NCI-H2107 (cell line): Measurements from ENCODE around the gene SMYD3.
"Not testable (repeated sequence)": the region's sequence is repeated elsewhere in the genome, so short reads cannot be mapped to it uniquely, and the experiment has no call there.

Experiments
- DNase-seq: peaks from one replicate; lab custom pipeline; 2025; lab: John Stamatoyannopoulos, UW

SMYD3 gene

DNA sequence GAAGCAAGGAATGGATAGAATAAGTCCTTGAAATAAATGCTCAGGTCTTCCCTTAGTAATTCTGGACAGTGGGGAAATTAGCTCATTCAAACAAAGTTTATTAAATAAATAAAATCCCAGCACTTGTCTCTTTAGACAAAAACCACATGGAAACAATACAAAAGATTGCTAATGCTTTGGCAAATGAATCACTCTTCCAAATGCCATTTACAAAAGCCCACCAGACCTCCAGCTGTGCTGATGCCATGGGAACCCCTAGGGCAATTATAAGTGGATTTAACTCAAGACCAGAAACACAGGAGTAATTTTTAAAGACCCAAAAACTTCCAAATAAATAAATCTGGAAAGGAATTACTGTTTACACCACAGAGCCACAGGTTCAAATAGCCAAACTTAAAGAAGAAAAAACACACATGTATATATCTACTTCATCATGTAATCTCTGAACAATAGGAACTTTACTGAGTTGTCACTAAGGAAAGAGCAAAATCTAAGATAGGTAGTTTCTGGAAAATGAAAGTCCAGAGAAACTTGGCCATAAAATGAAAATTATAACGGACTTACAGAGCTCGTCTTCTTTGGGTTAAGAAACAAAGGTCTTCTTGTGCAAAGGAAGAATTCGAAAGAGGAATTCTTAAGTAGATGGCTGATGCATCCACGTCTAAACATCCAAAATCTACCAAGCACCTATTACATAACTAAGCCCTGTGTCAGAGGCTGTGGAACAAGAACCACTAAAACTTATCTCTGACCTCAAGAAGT is 399.4 kb downstream of the SMYD3 start:
- no peak for DNase-seq

DNA sequence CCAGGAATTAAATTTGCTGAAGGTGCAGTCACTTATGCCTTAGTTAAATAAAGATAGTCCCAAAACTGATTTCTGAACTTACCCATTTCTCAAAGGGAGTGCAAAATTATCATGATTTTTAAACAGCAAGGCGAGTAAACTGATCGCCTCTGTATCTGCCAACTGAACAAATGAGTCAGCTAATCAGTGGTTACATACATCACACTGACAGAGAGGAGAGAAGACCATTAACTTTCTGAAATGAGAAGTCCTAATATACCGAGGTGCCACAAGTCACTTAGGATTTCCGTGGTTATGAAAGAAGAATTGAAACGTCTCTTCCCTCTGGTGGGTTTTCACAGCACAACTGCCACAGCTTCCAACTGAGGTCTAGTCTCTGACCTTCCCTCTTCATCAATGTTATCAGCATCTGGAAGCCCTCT is 400.7 kb downstream of the SMYD3 start:
- no peak for DNase-seq

DNA sequence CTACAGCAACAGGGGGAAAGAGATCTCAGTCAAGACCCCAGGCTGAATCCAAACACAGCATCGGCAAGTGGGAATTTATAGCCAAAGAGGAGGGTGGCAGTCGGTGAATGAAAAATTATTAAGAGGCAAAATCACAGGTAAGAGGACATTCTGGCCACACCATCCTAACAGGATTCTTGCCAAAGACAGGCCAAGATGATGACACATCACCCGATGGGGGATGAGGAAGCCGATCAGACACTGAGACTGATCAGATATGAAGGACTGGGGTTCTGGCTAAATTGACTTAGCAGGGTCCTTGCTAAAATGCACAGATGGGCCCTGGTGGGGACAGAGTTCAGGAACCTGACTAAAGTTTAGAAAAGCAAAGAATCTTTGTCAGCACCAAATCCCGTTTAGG is 402.2 kb downstream of the SMYD3 start:
- no peak for DNase-seq

DNA sequence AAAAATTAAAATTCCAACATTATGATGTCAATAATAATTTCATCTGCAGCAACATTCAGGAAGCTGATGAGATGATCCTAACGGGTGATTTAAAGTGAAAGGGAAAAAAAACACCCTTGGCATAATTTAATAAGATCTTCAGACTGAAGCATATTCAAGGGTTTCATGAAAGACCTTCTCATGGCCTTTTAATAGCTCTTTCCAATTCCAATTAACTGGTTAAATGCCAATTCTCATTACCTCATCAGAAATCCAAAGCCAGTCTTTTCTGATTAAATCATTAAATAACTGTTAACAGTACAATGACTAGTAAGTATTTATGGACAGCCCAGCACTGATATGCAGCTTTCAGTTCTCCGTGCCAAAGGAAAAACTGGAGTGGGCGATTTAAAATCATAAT is 407.5 kb downstream of the SMYD3 start:
- no peak for DNase-seq

DNA sequence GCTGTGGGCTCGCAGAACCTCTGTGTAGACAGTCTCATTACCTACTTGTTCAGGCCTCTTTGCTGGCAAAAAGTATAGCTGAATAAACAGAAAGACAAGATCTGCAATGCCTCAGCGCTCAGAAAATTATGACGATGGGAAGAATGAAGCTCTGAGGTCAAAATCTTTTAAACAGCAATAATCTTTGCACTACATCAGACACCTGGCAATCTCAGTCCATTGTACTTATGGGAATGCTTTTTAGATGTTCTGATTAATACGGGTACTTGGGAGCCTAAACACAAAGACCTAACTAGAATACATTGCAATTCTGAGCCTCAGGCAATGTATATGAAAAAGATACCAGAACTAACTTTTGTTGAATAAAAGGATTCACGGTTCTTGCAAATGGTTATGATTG is 410.7 kb downstream of the SMYD3 start:
- no peak for DNase-seq

DNA sequence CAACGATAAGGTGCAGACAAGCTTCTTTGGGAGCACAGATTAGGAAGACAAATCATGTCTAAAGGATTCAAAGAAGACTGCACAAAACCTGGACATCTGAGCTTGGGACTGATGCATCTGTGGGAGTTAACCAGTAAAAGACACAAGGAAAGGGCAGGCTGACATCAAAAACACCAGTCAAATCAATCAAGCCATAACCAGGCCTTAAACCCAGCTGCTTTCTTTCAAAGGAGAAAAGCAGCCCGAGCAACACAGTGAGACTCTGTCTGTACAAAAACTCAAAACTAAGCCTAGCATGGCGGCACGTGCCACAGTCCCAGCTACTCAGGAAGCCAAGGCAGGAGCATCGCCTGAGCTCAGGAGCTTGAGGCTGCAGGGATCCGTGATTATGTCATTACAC is 411.6 kb downstream of the SMYD3 start:
- no peak for DNase-seq

DNA sequence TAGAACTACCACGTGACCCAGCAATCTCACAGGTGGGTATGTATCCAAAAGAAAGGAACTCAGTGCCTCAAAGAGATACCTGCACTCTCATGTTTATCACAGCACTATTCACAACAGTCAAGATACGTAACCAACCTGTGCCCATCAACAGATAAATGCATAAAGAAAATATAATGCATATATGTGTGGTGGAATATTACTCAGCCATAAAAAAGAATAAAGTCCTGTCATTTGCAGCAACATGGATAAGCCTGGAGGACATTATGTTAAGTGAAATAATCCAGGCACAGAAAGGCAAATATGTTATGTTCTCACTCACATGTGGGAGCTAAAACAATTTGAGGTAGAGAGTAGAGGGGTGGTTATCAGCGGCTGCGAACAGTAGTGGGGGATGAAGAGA is 413.8 kb downstream of the SMYD3 start:
- DNase-seq, result no peak

DNA sequence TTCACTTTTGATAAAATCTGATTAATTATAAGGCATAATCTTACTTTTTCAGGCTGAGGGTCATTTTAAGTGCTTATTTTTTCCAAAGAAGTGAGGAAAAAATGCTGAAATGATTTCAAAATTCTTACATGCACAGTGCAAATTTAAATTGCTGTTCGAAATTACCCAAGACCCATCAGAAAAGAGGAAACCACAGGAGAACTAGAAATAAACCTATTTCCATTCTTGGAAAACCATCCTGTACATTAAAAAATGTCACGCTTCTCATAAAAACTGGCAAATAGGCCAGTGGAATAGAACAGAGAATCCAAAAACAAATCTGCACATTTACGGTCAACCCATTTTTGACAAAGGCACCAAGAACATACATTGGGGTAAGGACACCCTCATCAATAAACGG is 414.9 kb downstream of the SMYD3 start:
- no peak for DNase-seq

DNA sequence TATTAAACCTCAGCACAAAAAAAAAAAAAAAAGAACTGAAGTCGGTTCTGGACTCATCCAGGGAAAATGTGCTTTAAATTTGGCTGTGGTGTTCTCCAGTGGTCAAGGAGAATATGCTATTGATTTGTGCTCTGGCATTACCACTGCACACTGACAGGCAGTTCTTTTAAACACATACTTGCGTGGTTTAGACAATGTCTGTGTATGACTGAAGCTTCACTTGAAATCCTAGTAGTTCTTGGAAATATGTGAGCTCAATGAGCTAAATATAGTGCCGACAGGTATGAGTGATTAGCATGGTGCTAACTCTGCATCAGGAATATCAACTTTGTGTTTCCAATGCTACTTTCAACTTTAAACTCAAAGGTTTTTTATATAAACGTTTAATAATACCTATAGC is 415.6 kb downstream of the SMYD3 start:
- DNase-seq, result no peak

DNA sequence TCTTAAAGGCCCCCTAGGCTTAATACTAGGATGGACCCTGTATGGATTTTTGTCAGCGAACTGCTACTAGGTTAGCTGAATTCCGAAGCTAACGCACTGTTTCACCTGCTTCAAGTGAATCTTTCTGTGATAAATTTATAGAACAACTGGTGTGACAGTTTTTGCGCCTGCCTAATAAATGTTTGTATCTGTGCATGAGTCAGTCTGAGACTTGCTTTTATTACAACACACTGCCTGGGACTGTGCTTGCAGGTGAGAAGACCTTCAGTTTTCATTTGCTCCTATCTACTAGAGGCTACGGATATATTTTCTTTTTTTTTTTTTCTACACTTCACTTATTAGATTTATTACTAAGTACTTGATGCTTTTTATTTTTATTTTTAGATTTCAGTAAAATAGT is 420.9 kb downstream of the SMYD3 start:
- no peak for DNase-seq

DNA sequence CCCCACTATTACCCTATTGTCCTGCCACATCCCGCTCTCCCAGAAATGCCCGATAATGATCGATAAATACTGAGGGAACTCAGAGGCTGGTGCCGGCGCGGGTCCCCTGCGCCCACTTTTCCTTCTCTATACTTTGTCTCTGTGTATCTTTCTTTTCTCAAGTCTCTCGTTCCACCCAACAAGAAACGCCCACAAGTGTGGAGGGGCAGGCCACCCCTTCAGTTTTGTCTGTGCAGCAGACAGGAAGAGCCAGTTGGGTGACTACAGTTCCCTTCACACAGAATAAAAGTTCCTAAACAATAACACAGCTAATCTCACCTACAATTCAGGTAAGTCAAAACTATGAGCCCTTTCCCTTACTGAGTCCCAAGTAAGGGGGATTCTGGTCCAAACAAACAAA is 423.7 kb downstream of the SMYD3 start:
- DNase-seq, result no peak

DNA sequence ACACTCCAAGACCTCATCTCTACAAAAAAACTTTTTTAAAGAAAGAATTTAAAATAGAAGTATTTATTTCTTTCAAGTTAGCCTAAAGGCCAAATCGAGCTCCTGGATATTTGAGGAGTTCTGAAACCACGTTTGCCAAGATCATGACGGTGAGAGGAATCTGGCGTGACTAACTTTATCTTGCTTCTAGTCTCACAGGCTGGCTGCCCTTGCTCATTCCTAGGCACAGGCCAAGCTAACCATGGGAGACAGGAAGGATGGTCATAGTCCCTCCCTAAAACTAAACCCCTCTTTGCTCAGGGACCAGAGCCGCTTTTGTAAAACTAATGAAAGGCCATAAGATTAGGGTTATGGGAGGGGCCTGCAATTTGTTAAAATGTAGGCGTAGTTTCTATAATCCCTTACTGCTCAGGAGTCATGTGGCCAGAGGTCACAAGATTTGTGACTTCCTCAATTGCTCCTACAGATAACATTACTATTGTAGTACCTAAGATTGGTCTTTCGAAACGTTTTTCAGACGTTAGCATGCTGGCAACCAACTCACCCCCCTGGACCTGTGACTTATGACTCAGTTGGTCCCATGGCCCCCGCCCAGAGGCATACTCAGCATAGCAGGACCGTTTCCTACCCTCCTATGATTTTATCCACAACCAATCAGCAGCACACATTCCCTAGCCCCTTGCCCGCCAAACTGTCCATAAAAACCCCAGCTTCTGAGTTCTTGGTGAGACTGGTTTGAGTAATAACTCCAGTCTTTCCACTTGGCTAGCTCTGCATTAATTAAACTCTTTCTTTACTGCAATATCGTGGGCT is 425.0 kb downstream of the SMYD3 start:
- DNase-seq, result no peak

DNA sequence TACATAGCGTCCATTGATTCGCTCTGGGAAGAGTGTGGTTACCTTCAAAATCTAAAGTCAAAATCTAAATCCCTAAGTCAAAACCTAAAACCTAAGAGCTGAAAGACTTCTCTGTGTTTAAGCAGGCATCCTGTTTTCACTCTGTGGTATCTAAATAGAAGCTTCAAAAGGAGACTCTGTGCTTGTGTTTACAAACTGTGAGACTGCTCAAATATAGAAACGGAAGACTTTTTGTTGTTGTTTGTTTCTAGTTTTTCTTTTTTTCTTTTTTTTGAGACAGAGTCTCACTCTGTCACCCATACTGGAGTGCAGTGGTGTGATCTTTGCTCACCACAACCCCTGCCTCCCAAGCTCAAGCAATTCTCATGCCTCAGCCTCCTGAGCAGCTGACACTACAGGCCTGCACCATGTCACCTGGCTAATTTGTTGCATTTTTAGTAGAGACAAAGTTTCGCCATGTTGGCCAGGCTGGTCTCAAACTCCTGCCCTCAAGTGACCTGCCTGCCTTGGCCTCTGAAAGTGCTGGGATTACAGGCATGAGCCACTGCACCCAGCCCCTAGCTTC is 425.9 kb downstream of the SMYD3 start:
- no peak for DNase-seq

DNA sequence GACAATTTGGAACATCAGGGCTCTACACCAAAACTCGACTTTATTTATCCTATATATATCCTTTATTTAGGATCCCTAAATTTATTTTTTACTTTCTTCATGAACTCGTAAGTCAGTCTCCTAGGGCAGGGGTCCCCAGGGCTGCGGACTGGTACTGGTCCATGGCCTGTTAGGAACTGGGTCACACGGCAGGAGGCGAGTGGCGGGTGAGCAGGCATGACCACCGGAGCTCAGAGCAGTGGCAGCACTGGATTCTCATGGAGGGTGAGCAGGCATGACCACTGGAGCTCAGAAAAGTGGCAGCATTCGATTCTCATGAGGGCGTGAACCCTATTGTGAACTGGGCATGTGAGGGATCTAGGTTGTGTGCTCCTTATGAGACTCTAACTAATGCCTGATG is 427.0 kb downstream of the SMYD3 start:
- DNase-seq, result no peak

DNA sequence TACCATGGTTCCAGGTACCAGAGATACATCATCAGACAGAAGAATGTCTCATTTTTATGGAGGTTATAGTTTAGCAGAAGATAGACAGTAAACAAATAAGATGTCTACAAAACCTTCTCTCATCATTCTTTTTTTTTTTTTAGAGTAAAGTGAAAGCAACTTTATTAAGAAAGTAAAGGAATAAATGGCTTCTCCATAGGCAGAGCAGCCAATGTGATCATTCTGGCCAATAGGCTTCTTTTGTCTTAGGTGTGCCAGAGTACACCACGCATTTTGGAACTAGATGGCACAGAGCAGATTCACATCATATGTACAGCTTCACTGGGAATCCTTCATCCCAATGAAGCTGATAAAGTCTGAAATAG is 428.2 kb downstream of the SMYD3 start:
- DNase-seq, result no peak

DNA sequence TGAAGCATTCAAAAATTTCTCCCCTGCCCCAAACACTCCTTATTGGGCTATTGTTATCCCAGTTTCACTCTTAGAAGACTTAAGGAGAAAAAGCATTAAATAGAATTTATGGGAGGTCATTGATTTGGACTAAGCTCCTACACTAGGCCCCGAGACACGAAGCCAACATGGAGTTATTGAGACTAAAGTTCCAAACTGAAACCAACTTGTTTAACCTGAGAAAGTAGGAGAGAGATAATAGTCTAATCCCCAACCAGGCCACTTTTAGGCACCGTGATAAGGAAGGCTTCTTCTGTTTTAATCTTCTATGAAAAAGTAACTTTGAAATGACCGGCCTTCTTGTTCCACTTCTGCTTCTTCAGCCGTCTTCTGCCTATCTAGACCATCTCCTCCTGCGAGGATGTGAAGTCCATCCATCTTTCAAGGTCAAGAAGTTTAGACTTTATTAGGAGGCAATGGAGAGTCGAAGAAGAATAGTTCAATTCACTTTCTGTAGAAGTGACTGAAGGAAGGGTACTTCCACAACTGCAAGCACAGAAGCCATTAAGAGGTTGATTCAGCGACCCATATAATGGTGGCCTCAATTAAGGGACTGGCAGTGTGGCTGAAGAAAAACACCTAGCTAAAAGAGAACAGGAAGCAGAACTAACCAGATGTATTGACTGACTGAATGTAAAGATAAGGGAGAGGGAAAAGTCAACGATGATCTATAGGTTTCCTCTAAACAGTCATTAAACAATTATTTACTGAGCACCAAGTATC is 428.8 kb downstream of the SMYD3 start:
- DNase-seq, result no peak

DNA sequence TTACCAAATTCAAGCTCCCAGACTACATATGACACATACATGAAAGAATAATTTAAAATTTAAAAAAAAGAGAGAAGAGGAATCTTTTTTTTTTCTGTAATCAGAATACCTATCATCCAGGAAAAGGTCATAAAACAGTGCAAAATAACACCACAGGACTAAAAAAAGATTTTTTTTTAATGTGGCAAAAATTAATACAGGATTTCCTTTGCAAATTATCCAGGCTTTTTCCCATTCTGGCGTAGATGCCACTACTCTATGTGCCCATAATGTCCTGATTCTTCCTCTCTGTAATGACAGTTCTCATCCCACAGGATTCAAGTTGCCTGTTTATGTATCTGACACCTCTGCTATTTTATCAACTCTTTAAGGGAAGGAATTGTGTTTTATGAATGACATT is 429.6 kb downstream of the SMYD3 start:
- no peak for DNase-seq

DNA sequence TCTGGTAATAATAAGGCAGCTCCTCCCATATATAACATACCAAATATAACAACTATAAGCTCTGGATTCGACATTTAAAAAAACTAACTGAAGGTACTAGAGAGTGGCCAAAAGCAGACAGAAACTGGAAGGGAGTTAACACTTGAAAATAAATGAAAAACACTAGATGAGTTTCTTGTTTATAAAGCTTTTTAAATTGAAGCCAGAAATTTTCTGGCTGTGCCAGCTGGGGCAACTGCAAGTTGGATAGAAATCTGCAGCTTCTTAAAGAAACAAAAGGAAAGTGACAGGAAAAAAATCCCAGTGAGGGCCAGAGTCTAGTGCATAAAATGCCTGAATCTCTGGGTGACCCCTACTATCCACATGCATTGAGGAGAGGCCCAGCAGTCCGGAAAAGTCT is 432.7 kb downstream of the SMYD3 start:
- DNase-seq, result no peak

DNA sequence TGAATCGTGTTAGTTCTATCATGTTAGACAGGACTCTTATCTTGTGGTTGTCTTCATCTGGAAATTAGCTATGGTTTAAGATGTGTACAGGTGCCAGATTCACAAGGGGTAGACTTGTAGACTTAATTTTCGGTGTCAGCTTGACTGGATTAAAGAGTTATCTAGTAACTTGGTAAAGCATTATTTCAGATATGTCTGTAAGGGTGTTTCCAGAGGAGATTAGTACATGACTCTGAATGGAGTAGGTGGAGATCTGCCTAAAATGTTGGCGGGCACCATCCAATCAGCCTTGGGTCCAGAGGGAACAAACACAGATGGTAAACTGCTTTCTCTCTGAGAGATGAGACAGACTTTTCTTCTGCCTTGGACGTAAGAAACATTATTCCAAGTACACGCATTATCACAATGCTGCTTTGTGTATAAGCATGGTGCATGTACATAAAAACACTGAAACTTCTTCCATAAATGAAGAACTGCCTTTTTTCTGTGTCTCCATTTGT is 434.6 kb downstream of the SMYD3 start:
- DNase-seq, result no peak

DNA sequence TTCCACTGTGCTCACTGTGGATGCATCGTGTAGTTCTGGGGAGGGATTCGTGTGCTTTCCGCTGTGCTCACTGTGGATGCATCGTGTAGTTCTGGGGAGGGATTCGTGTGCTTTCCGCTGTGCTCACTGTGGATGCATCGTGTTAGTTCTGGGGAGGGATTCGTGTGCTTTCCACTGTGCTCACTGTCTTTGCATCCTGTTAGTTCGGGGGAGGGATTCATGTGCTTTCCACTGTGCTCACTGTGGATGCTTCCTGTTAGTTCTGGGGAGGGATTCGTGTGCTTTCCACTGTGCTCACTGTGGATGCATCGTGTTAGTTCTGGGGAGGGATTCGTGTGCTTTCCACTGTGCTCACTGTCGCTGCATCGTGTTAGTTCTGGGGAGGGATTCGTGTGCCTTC is 435.1 kb downstream of the SMYD3 start:
- not testable (repeated sequence) for DNase-seq

DNA sequence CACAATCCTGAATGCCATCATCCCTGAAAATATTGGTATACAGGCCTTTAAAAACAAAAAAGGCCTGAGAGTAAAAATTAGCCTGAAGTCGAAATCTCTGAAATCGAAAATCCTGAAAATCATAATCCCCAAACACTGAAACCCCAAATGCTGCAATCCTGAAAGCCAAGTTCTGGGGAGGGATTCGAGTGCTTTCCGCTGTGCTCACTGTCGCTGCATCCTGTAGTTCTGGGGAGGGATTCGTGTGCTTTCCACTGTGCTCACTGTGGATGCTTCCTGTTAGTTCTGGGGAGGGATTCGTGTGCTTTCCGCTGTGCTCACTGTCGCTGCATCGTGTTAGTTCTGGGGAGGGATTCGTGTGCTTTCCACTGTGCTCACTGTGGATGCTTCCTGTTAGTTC is 435.5 kb downstream of the SMYD3 start:
- DNase-seq, result not testable (repeated sequence)

DNA sequence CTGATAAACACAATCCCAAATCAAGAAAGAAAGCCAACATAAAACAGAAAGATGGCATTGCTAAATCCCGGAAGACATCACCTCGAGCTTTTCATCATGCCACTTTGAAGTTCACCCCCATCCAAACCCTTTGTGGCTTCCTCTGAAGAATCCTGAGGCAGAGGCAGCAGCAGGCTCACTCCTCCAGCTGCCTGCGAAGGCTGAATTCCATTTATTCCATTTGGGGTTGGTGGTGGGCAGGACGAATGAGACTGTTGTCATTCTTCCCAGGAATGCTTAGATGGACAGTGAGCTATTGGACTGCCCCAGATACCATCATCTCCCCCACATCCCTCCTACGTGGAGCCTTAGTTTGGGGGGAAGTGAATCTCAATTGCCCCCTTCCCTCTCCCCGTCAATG is 437.5 kb downstream of the SMYD3 start:
- DNase-seq, result no peak
